OCI-LY3 (cell line): ENCODE data around the gene HIPK2.

Experiments
- H2AFZ ChIP-seq: fragments of 200-600, 300-600 bp; shearing (Covaris generic); 2 replicates; pipeline ENCODE4 v1.6.0; 2014; ENCODE audit warnings: antibody characterized with exemption, low read depth, low read length
- H3K27ac ChIP-seq: fragments of 200-600, 300-600 bp; sonication (generic); 2 replicates; pipeline ENCODE4 v1.5.1; 2014; ENCODE audit warnings: mild to moderate bottlenecking, low read length, moderate library complexity, mixed read lengths
- H3K27me3 ChIP-seq: fragments of 200-600, 300-600 bp; sonication (generic); 2 replicates; pipeline ENCODE4 v1.6.1; 2014; ENCODE audit warnings: low read depth, low read length, mixed read lengths
- H3K36me3 ChIP-seq: fragments of 200-600, 300-600 bp; sonication (generic); replicated peaks from 2 replicates; pipeline ENCODE3; 2014; ENCODE audit warnings: low read depth, low read length, mixed read lengths
- H3K4me1 ChIP-seq: fragments of 300-600, 200-600 bp; sonication (generic); 2 replicates; pipeline ENCODE4 v1.6.1; 2014; ENCODE audit warnings: low read length, mixed read lengths
- H3K4me2 ChIP-seq: fragments of 200-600, 300-600 bp; sonication (generic); 2 replicates; pipeline ENCODE4 v1.6.1; 2014; ENCODE audit warnings: low read length, mixed read lengths
- H3K4me3 ChIP-seq: fragments of 300-600, 200-600 bp; sonication (generic); 2 replicates; pipeline ENCODE4 v1.5.1; 2014; ENCODE audit warnings: antibody characterized with exemption, mild to moderate bottlenecking, low read length, moderate library complexity
- H3K79me2 ChIP-seq: fragments of 300-600, 200-600 bp; shearing (Covaris generic); 2 replicates; pipeline ENCODE4 v1.6.1; 2014; ENCODE audit warnings: mild to moderate bottlenecking, low read length, mixed read lengths
- H3K9ac ChIP-seq: fragments of 300-600, 200-600 bp; shearing (Covaris generic); 2 replicates; pipeline ENCODE4 v1.6.0; 2014; ENCODE audit warnings: mild to moderate bottlenecking, low read length, moderate library complexity
- H3K9me3 ChIP-seq: fragments of 200-600, 300-600 bp; shearing (Covaris generic); 2 replicates; pipeline ENCODE4 v1.6.1; 2014; ENCODE audit warnings: low read length, mixed read lengths; ENCODE audit not compliant: insufficient read depth
- H4K20me1 ChIP-seq: fragments of 200-600, 300-600 bp; sonication (generic); 2 replicates; pipeline ENCODE4 v1.6.1; 2016; ENCODE audit warnings: low read length, mixed read lengths; ENCODE audit not compliant: insufficient read depth
- CTCF ChIP-seq: fragments of 200-600, 300-600 bp; sonication (generic); IDR thresholded peaks from 2 replicates; pipeline ENCODE4 v1.5.1; 2014; ENCODE audit warnings: antibody characterized with exemption, low read length, low read depth
- EZH2phosphoT487 ChIP-seq: fragments of 200-600 bp; shearing (Covaris generic); IDR thresholded peaks from 2 replicates; pipeline ENCODE4 v1.6.1; 2018; ENCODE audit warnings: antibody characterized with exemption, mixed run types, low read depth

HIPK2 gene

GRCh38 chr7:139735466-139735865 is 42.3 kb downstream of the HIPK2 start:
- H3K4me2 ChIP-seq, result no peak overlapping the region
- H3K79me2 ChIP-seq, result no peaks in the 10 kb centered on the region
- no peaks in the 10 kb centered on the region for H3K27me3 ChIP-seq
- TF ChIP-seq EZH2phosphoT487, result no peak
- TF ChIP-seq CTCF, result no peak
- H3K9me3 ChIP-seq, result no peaks in the 10 kb centered on the region
- H3K4me3 ChIP-seq, result no peak overlapping the region
- no peaks in the 10 kb centered on the region for H3K36me3 ChIP-seq
- no peak overlapping the region for H3K9ac ChIP-seq
- no peak overlapping the region for H2AFZ ChIP-seq
- H3K27ac ChIP-seq, result no peak overlapping the region
- H3K4me1 ChIP-seq, result no peaks in the 10 kb centered on the region
- H4K20me1 ChIP-seq, result no peaks in the 10 kb centered on the region

DNA sequence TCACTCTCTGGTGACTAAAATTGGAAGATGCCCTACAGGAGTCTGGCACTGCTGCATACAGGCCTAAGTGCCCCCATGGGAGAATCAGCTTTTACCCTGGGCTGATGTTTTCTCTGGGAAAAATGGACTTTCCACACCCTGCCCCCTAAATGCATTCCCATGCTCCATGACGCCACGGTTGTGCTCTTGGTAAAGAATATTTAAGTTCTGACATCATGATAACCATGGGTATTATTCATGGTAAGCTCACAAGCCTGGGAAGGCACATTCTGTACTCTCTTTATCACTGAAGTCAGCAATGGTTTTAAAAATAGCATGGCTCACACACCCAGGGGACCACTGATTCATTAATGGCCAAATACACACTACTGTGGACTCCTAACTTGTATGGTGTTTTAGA is 43.4 kb downstream of the HIPK2 start:
- no peak overlapping the region for H3K4me3 ChIP-seq
- H2AFZ ChIP-seq, result no peak overlapping the region
- no peaks in the 10 kb centered on the region for H3K79me2 ChIP-seq
- no peaks in the 10 kb centered on the region for H3K4me1 ChIP-seq
- no peak overlapping the region for H3K4me2 ChIP-seq
- H3K36me3 ChIP-seq, result no peaks in the 10 kb centered on the region
- H3K9me3 ChIP-seq, result no peaks in the 10 kb centered on the region
- H3K27me3 ChIP-seq, result no peaks in the 10 kb centered on the region
- TF ChIP-seq EZH2phosphoT487 (no peak), CTCF (no peak)
- no peaks in the 10 kb centered on the region for H4K20me1 ChIP-seq
- no peak overlapping the region for H3K27ac ChIP-seq
- no peak overlapping the region for H3K9ac ChIP-seq

- Histone ChIP-seq H4K20me1 (no peaks in the 10 kb centered on the region), H3K4me1 (no peaks in the 10 kb centered on the region), H3K79me2 (no peaks in the 10 kb centered on the region), H3K36me3 (no peaks in the 10 kb centered on the region), H3K27ac (no peak overlapping the region), H2AFZ (no peak overlapping the region), H3K4me3 (no peak overlapping the region), H3K9ac (no peak overlapping the region), H3K27me3 (no peaks in the 10 kb centered on the region), H3K4me2 (no peak overlapping the region), H3K9me3 (no peaks in the 10 kb centered on the region)
- TF ChIP-seq EZH2phosphoT487 (no peak), CTCF (no peak)
These were observed 44.0 kb downstream of the HIPK2 start for GRCh38 chr7:139733751-139734150.

GRCh38 chr7:139732471-139733167 is 45.2 kb downstream of the HIPK2 start:
- Histone ChIP-seq H2AFZ (no peak overlapping the region), H3K36me3 (no peaks in the 10 kb centered on the region), H3K4me3 (no peak overlapping the region), H3K4me1 (no peaks in the 10 kb centered on the region), H3K4me2 (no peak overlapping the region), H4K20me1 (no peaks in the 10 kb centered on the region), H3K27ac (no peak overlapping the region), H3K9me3 (no peaks in the 10 kb centered on the region), H3K9ac (no peak overlapping the region), H3K27me3 (no peaks in the 10 kb centered on the region), H3K79me2 (no peaks in the 10 kb centered on the region)
- no peak for TF ChIP-seq CTCF
- no peak for TF ChIP-seq EZH2phosphoT487
